ENCODE results near the gene POC1A.

Gene POC1A

DNA sequence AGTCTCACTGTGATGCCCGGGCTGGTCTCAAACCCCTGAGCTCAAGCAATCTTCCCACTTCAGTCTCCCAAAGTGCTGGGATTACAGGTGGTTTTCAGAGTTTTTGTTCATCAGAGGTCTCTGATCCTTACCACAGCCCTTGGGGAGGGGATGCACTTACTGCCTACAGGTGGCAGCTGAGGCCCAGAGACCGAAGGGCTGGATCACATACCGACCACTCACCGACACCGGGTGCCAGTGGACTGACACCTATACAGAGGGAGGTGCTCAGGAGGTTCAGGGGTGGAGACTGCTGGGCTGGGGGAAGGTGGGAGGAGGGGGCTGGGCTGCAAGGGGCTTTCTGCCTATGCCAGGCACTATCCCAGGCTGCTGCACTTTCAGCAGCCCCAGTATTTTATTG, 117.4 kb downstream of the POC1A start:
- no peaks in the 10 kb centered on the region for H3K36me3 ChIP-seq (ENCODE audit: control insufficient read depth in 2 of 2, insufficient read depth in 1 of 2, low read length in 2 of 2)
- no peaks in the 10 kb centered on the region for H3K9me3 ChIP-seq (ENCODE audit: control insufficient read depth, insufficient read depth, low read depth, low read length)
- no peaks in the 10 kb centered on the region for H3K4me1 ChIP-seq (ENCODE audit: control insufficient read depth, insufficient read depth, low read length)
- TF ChIP-seq, protein P1, sequence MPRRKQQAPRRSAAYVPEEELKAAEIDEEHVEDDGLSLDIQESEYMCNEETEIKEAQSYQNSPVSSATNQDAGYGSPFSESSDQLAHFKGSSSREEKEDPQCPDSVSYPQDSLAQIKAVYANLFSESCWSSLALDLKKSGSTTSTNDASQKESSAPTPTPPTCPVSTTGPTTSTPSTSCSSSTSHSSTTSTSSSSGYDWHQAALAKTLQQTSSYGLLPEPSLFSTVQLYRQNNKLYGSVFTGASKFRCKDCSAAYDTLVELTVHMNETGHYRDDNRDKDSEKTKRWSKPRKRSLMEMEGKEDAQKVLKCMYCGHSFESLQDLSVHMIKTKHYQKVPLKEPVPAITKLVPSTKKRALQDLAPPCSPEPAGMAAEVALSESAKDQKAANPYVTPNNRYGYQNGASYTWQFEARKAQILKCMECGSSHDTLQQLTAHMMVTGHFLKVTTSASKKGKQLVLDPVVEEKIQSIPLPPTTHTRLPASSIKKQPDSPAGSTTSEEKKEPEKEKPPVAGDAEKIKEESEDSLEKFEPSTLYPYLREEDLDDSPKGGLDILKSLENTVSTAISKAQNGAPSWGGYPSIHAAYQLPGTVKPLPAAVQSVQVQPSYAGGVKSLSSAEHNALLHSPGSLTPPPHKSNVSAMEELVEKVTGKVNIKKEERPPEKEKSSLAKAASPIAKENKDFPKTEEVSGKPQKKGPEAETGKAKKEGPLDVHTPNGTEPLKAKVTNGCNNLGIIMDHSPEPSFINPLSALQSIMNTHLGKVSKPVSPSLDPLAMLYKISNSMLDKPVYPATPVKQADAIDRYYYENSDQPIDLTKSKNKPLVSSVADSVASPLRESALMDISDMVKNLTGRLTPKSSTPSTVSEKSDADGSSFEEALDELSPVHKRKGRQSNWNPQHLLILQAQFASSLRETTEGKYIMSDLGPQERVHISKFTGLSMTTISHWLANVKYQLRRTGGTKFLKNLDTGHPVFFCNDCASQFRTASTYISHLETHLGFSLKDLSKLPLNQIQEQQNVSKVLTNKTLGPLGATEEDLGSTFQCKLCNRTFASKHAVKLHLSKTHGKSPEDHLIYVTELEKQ (tag by site-specific recombination; IDR thresholded peaks at IDR 0.05; ENCODE audit: borderline replicate concordance) = no peak
- TF ChIP-seq SCRT2 (tag by site-specific recombination; IDR thresholded peaks at IDR 0.05) = 0 out of 2 replicates have a peak, but pooled peaks have one; percentile 18
- no peak overlapping the region for H3K4me3 ChIP-seq (ENCODE audit: low read depth, low read length)
- no peak overlapping the region for H3K27ac ChIP-seq (ENCODE audit: extremely low read depth, low read depth, low read length)
- ChIA-PET POLR2A (no interaction called here), CTCF (interaction anchor here (0.7 to 1.4 kb wide), 3 partner anchors 10 to 35 kb away, joined by 3 to 7 read pairs (median 5); no protein-coding TSS in a partner anchor)

DNA sequence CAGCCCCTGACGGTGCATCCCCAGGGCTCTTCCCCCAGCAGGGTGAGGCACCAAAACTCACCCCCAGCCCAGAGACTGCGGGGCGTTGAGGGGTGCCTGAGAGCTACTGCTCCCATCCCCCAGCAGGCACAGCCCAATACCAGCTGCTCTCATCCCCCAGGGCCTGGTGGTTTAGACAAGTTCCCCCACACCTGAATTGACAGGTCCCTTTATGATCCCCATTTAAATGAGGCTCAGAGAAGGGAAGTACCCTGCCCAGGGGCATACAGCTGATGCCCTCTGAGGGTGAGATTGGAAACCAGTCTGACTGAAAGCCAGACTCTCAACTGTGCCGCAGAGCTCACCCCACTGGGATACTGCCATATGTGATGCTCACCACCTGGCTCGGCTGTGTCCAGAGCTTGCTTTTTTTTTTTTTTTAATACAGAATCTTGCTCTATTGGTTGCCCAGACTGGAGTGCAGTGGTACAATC, 118.0 kb downstream of the POC1A start:
- TF ChIP-seq GFI1B (tag by site-specific recombination; IDR thresholded peaks at IDR 0.05) (no peak), ZNF223 (tag by site-specific recombination; IDR thresholded peaks at IDR 0.05) (no peak), ZNF302 (tag by site-specific recombination; IDR thresholded peaks at IDR 0.05; ENCODE audit: low read depth) (no peak), ZNF114 (tag by site-specific recombination; IDR thresholded peaks at IDR 0.05) (no peak), ZNF707 (tag by site-specific recombination; IDR thresholded peaks at IDR 0.05) (no peak), OSR2 (tag by site-specific recombination; IDR thresholded peaks at IDR 0.05) (no peak), ZNF354C (tag by site-specific recombination; IDR thresholded peaks at IDR 0.05; ENCODE audit: borderline replicate concordance, low read depth) (no peak), ZNF660 (tag by site-specific recombination; IDR thresholded peaks at IDR 0.05) (no peak), ZNF202 (tag by site-specific recombination; IDR thresholded peaks at IDR 0.05; ENCODE audit: borderline replicate concordance) (no peak), REPIN1 (tag by site-specific recombination; IDR thresholded peaks at IDR 0.05; ENCODE audit: low read depth) (no peak)
- TF ChIP-seq, protein P2, sequence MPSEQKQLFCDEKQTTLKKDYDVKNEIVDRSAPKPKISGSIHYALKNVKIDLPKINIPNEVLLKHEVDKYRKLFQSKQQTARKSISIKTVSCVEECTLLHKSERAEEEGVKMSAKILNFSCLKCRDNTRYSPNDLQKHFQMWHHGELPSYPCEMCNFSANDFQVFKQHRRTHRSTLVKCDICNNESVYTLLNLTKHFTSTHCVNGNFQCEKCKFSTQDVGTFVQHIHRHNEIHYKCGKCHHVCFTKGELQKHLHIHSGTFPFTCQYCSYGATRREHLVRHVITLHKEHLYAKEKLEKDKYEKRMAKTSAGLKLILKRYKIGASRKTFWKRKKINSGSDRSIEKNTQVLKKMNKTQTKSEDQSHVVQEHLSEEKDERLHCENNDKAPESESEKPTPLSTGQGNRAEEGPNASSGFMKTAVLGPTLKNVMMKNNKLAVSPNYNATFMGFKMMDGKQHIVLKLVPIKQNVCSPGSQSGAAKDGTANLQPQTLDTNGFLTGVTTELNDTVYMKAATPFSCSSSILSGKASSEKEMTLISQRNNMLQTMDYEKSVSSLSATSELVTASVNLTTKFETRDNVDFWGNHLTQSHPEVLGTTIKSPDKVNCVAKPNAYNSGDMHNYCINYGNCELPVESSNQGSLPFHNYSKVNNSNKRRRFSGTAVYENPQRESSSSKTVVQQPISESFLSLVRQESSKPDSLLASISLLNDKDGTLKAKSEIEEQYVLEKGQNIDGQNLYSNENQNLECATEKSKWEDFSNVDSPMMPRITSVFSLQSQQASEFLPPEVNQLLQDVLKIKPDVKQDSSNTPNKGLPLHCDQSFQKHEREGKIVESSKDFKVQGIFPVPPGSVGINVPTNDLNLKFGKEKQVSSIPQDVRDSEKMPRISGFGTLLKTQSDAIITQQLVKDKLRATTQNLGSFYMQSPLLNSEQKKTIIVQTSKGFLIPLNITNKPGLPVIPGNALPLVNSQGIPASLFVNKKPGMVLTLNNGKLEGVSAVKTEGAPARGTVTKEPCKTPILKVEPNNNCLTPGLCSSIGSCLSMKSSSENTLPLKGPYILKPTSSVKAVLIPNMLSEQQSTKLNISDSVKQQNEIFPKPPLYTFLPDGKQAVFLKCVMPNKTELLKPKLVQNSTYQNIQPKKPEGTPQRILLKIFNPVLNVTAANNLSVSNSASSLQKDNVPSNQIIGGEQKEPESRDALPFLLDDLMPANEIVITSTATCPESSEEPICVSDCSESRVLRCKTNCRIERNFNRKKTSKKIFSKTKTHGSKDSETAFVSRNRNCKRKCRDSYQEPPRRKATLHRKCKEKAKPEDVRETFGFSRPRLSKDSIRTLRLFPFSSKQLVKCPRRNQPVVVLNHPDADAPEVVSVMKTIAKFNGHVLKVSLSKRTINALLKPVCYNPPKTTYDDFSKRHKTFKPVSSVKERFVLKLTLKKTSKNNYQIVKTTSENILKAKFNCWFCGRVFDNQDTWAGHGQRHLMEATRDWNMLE (tag by site-specific recombination; conservative IDR thresholded peaks at IDR 0.05; ENCODE audit: low read depth) = no peak
- TF ChIP-seq, protein P3, sequence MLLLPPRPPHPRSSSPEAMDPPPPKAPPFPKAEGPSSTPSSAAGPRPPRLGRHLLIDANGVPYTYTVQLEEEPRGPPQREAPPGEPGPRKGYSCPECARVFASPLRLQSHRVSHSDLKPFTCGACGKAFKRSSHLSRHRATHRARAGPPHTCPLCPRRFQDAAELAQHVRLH (tag by site-specific recombination; IDR thresholded peaks at IDR 0.05) = no peak
- TF ChIP-seq, protein P4, sequence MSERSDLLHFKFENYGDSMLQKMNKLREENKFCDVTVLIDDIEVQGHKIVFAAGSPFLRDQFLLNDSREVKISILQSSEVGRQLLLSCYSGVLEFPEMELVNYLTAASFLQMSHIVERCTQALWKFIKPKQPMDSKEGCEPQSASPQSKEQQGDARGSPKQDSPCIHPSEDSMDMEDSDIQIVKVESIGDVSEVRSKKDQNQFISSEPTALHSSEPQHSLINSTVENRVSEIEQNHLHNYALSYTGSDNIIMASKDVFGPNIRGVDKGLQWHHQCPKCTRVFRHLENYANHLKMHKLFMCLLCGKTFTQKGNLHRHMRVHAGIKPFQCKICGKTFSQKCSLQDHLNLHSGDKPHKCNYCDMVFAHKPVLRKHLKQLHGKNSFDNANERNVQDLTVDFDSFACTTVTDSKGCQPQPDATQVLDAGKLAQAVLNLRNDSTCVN (tag by site-specific recombination; optimal IDR thresholded peaks at IDR 0.05) = no peak
- TF ChIP-seq, protein P5, sequence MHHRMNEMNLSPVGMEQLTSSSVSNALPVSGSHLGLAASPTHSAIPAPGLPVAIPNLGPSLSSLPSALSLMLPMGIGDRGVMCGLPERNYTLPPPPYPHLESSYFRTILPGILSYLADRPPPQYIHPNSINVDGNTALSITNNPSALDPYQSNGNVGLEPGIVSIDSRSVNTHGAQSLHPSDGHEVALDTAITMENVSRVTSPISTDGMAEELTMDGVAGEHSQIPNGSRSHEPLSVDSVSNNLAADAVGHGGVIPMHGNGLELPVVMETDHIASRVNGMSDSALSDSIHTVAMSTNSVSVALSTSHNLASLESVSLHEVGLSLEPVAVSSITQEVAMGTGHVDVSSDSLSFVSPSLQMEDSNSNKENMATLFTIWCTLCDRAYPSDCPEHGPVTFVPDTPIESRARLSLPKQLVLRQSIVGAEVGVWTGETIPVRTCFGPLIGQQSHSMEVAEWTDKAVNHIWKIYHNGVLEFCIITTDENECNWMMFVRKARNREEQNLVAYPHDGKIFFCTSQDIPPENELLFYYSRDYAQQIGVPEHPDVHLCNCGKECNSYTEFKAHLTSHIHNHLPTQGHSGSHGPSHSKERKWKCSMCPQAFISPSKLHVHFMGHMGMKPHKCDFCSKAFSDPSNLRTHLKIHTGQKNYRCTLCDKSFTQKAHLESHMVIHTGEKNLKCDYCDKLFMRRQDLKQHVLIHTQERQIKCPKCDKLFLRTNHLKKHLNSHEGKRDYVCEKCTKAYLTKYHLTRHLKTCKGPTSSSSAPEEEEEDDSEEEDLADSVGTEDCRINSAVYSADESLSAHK (tag by site-specific recombination; IDR thresholded peaks at IDR 0.05) = no peak
- TF ChIP-seq, protein P6, sequence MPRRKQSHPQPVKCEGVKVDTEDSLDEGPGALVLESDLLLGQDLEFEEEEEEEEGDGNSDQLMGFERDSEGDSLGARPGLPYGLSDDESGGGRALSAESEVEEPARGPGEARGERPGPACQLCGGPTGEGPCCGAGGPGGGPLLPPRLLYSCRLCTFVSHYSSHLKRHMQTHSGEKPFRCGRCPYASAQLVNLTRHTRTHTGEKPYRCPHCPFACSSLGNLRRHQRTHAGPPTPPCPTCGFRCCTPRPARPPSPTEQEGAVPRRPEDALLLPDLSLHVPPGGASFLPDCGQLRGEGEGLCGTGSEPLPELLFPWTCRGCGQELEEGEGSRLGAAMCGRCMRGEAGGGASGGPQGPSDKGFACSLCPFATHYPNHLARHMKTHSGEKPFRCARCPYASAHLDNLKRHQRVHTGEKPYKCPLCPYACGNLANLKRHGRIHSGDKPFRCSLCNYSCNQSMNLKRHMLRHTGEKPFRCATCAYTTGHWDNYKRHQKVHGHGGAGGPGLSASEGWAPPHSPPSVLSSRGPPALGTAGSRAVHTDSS (tag by site-specific recombination; IDR thresholded peaks at IDR 0.05) = no peak
- H3K4me3 ChIP-seq (ENCODE audit: low read depth, low read length) = no peak overlapping the region
- H3K36me3 ChIP-seq (ENCODE audit: control insufficient read depth in 2 of 2, insufficient read depth in 1 of 2, low read length in 2 of 2) = no peaks in the 10 kb centered on the region
- ChIA-PET CTCF (interaction anchor here (0.7 to 1.4 kb wide), 2 partner anchors 21 to 34 kb away, joined by 5 to 7 read pairs; no protein-coding TSS in a partner anchor), POLR2A (no interaction called here)
- H3K27ac ChIP-seq (ENCODE audit: extremely low read depth, low read depth, low read length) = no peak overlapping the region
- H3K4me1 ChIP-seq (ENCODE audit: control insufficient read depth, insufficient read depth, low read length) = no peaks in the 10 kb centered on the region
- no peaks in the 10 kb centered on the region for H3K9me3 ChIP-seq (ENCODE audit: control insufficient read depth, insufficient read depth, low read depth, low read length)

All from HEK293 (cell line).